ENCODE results near the gene CCT5.
A peak's percentile ranks its signal among the peaks of the same experiment; 100 is the strongest.

The CCT5 gene

GRCh38 chr5:10249948-10250805 lies at the start of gene CCT5:
CCT5 (plus strand) TSS chr5:10250280; CDS start chr5:10250341, 61 bp downstream.
- peak; percentile 94 for DNase-seq (ENCODE audit: extremely low spot score, insufficient read length, low read depth)
- peak; percentile 87 for FAIRE-seq

GRCh38 chr5:10201223-10201868 lies 48.7 kb upstream of the CCT5 start:
- no peak for FAIRE-seq
- no peak for DNase-seq (ENCODE audit: extremely low spot score, insufficient read length, low read depth)

- no peak for DNase-seq (ENCODE audit: extremely low spot score, insufficient read length, low read depth)
- FAIRE-seq: no peak
These were observed 47.8 kb upstream of the CCT5 start for GRCh38 chr5:10202089-10202910.

DNA sequence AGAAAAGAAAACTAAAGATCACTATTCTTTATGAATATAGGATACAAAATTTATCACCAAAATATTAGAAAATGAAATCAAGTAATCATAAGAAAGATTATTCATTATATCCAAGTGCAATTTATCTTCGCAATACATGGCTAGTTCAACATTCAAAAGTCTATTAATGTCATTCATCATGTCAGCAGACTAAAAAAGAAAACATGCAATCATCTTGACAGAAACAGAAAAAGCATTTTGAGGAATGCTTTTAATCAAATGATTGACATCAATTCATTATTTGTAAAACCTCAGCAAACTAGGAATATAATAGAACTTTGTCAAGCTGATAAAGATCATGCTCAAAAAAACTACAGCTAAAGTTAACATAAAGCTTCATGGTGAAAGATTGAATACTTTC lies 41.1 kb upstream of the CCT5 start:
- FAIRE-seq: no peak
- no peak for DNase-seq (ENCODE audit: extremely low spot score, insufficient read length, low read depth)

DNA sequence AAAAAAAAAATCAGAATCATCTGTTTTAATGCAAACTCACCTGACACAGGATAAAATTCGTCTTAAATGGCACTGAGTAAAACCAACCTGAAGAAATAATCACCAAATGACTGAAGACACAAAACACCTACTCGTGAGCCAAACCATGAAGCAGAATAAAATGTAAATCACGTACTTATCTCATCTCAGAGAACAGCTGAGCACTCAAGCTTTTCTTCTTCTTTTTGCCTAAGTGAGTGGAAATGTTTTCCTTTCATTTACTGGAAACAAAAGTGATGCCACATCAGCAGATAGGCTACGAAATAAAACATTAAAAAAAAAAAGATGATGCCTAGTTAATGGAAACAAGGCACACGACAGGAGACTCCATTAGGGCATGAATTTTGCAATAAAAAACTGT lies 36.8 kb upstream of the CCT5 start:
- DNase-seq (ENCODE audit: extremely low spot score, insufficient read length, low read depth) (no peak), FAIRE-seq (no peak)

- FAIRE-seq (no peak), DNase-seq (ENCODE audit: extremely low spot score, insufficient read length, low read depth) (no peak)
These were observed 36.0 kb upstream of the CCT5 start for GRCh38 chr5:10214041-10214440.

DNA sequence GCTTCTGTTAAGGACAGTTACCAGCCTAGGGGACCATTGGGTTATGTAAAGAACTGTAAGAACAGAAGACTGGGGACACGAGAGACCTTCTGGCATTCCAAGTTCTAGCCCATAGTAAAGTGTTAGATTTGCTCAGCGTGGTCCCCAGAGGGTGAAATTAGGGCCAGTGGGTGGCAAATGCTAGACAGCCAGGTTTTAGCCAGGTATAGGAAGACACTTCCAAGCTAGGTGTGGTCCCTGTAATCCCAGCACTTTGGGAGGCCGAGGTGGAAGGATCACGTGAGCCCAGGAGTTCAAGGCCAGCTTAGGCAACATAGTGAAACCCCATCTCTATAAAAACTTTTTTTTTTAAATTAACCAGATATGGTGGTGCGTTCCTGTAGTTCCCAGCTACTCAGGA lies 34.7 kb upstream of the CCT5 start:
- DNase-seq (ENCODE audit: extremely low spot score, insufficient read length, low read depth) (no peak), FAIRE-seq (no peak)

GRCh38 chr5:10216107-10216506 lies 34.0 kb upstream of the CCT5 start:
- DNase-seq (ENCODE audit: extremely low spot score, insufficient read length, low read depth): no peak
- no peak for FAIRE-seq

GRCh38 chr5:10218658-10219057 lies 31.4 kb upstream of the CCT5 start:
- FAIRE-seq (no peak), DNase-seq (ENCODE audit: extremely low spot score, insufficient read length, low read depth) (no peak)

DNA sequence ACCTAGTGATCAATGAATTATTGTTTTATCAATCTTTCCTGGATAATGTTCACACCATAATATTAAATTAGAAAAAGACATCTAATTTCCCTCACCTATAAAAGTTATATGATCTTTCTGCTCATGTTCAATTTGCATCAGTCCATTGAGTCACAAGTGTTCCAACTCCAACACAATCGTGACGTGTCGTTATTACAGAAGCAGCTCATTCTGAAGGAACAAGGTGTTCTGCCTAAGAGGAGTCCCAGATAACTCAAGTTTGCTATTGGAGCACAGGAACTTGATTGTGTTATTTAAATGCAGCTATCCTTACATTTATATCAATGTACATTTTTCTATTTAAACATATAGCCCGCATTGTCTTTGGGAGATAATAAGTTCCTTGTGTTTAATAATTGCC lies 31.0 kb upstream of the CCT5 start:
- DNase-seq (ENCODE audit: extremely low spot score, insufficient read length, low read depth): no peak
- no peak for FAIRE-seq

- FAIRE-seq (no peak), DNase-seq (ENCODE audit: extremely low spot score, insufficient read length, low read depth) (no peak)
These were observed 29.8 kb upstream of the CCT5 start for GRCh38 chr5:10220248-10220647.

- DNase-seq (ENCODE audit: extremely low spot score, insufficient read length, low read depth) (no peak), FAIRE-seq (no peak)
These were observed 27.8 kb upstream of the CCT5 start for GRCh38 chr5:10222326-10222725.

DNA sequence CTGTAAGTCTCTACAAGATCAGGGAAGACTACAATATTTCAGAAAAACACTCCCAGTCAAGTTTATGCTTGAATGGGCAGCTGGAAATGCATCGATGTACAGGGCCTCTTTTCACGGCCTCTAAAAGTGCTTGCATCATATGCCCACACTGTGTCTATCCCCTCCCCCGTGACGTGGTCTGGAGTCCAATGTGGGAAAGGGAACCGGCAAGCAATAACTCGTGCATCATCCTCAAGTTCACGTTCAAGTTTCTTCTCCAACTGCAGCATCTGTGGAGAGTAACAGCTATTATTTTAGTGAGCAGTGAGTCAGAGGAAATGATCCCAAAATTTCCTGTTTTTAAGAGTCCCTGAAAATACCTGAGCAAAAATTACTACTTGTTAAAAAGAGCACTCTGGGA lies 22.7 kb upstream of the CCT5 start:
- FAIRE-seq (no peak), DNase-seq (ENCODE audit: extremely low spot score, insufficient read length, low read depth) (no peak)

DNA sequence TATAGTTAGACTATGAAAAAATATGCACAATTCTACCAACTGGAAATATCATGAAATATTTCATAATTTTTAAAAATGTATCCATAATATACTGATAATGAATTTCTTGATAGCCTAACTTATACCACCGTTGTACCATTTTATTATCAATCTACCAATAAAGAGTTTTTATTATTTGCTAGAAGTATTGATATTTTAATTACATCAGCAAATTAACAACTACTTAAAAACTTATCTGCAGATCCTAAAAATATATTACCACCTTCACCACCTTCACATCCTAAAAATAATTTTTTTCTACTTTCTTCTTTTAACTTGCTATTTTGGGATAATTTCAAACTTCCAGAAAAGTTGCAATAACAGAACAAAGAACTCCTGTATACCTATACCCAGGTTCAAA lies 21.8 kb upstream of the CCT5 start:
- FAIRE-seq: no peak
- DNase-seq (ENCODE audit: extremely low spot score, insufficient read length, low read depth): no peak

GRCh38 chr5:10229306-10230048 lies 20.6 kb upstream of the CCT5 start:
- FAIRE-seq: no peak
- DNase-seq (ENCODE audit: extremely low spot score, insufficient read length, low read depth): no peak

GRCh38 chr5:10232386-10232785 lies 17.7 kb upstream of the CCT5 start:
- no peak for FAIRE-seq
- no peak for DNase-seq (ENCODE audit: extremely low spot score, insufficient read length, low read depth)

GRCh38 chr5:10233011-10233410 lies 17.1 kb upstream of the CCT5 start:
- FAIRE-seq (no peak), DNase-seq (ENCODE audit: extremely low spot score, insufficient read length, low read depth) (no peak)

DNA sequence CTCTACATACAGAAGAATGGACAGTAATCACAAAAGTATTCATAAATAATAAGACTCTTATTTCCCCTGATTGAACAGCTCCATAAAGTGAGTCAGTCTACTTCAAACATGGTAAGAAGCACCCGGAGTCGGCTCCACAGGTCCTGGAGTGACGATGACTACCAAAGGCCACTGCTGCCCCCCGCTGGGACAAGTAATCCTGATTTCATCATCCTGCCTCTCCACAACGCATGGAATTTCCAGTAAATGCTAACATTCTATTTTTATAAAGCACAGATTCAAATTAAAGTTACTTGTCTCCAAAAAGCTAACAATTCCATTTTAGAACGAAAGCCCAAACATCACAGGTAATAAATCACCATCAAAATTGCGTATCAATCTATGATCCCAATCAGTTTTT lies 16.6 kb upstream of the CCT5 start:
- DNase-seq (ENCODE audit: extremely low spot score, insufficient read length, low read depth) (no peak), FAIRE-seq (no peak)

GRCh38 chr5:10235350-10235749 lies 14.7 kb upstream of the CCT5 start:
- DNase-seq (ENCODE audit: extremely low spot score, insufficient read length, low read depth) (no peak), FAIRE-seq (no peak)

DNA sequence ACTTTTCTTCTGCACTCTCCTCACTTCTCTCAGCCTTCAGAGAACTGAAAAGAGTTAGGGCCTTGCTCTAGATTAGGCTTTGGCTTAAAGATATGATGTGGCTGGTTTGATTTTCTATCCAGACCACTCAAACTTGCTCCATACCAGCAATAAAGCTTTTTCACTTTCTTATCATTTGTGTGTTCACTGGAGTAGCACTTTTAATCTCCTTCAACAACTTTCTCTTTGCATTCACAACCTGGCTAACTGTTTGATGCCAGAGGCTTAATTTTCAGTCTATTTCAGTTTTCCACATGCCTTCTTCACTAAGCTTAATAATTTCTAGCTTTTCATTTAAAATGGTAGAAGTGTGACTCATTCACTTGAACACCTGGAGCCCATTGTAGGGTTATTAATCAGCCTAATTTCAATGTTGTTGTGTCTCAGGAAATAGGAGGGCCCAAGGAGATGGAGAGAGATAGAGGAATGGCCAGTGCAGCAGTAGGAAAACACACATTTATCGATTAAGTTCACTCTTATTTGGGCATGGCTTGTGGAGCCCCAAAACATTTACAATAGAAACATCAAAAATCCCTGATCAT lies 6.3 kb upstream of the CCT5 start:
- no peak for DNase-seq (ENCODE audit: extremely low spot score, insufficient read length, low read depth)
- no peak for FAIRE-seq
